H9 (cell line): ENCODE data around the gene DES. TPM values are rescaled to one million over a fixed set of nuclear protein-coding genes. Genes with fewer than 3 reads are reported as not detected.
A peak's percentile ranks its signal among the peaks of the same experiment; 100 is the strongest.

Experiments used
- DNase-seq: peaks from one replicate; pipeline ENCODE4 v3.0.0-alpha.2; 2017
- H2AFZ ChIP-seq: one replicate; pipeline ENCODE4 v1.6.1; 2013; ENCODE audit warnings: mild to moderate bottlenecking, low read length, control low read depth, moderate library complexity
- H2AK5ac ChIP-seq: 2 replicates; pipeline ENCODE4 v1.6.1; 2013; ENCODE audit warnings: low read length, control low read depth, mixed read lengths; ENCODE audit not compliant: insufficient read length
- H2BK120ac ChIP-seq: one replicate; pipeline ENCODE4 v1.6.1; 2013; ENCODE audit warnings: low read depth, mild to moderate bottlenecking, low read length, control low read depth, inconsistent platforms; ENCODE audit not compliant: poor library complexity, severe bottlenecking
- H2BK12ac ChIP-seq: 2 replicates; pipeline ENCODE4 v1.6.1; 2013; ENCODE audit warnings: low read length, control low read depth, mixed read lengths, low read depth; ENCODE audit not compliant: insufficient read length
- H2BK15ac ChIP-seq: 2 replicates; pipeline ENCODE4 v1.6.1; 2013; ENCODE audit warnings: low read depth, low read length, control low read depth
- H2BK20ac ChIP-seq: one replicate; pipeline ENCODE4 v1.6.1; 2013; ENCODE audit warnings: low read depth, mild to moderate bottlenecking, low read length, control low read depth, inconsistent platforms; ENCODE audit not compliant: poor library complexity, severe bottlenecking
- H2BK5ac ChIP-seq: 2 replicates; pipeline ENCODE4 v1.6.1; 2013; ENCODE audit warnings: low read length, control low read depth, mixed read lengths; ENCODE audit not compliant: insufficient read length
- H3K14ac ChIP-seq: 2 replicates; pipeline ENCODE4 v1.6.1; 2013; ENCODE audit warnings: low read length, control low read depth; ENCODE audit not compliant: insufficient read depth
- H3K18ac ChIP-seq: 2 replicates; pipeline ENCODE4 v1.6.1; 2013; ENCODE audit warnings: low read depth, mild to moderate bottlenecking, mixed read lengths, low read length, control low read depth; ENCODE audit not compliant: insufficient read length
- H3K23ac ChIP-seq: 2 replicates; pipeline ENCODE4 v1.6.1; 2013; ENCODE audit warnings: low read length, control low read depth, mixed read lengths, low read depth; ENCODE audit not compliant: insufficient read length
- H3K23me2 ChIP-seq: 2 replicates; pipeline ENCODE4 v1.6.1; 2013; ENCODE audit warnings: low read depth, mild to moderate bottlenecking, mixed read lengths, low read length, control low read depth; ENCODE audit not compliant: insufficient read length, poor library complexity, severe bottlenecking
- H3K27ac ChIP-seq: 2 replicates; pipeline ENCODE4 v1.5.1; 2013; ENCODE audit warnings: low read length, control low read depth, mixed read lengths, low read depth; ENCODE audit not compliant: insufficient read length
- H3K27me3 ChIP-seq: 2 replicates; pipeline ENCODE4 v1.6.1; 2013; ENCODE audit warnings: low read length, control low read depth, inconsistent platforms; ENCODE audit not compliant: insufficient read depth
- H3K4ac ChIP-seq: 2 replicates; pipeline ENCODE4 v1.6.1; 2013; ENCODE audit warnings: low read depth, mild to moderate bottlenecking, control low read depth, inconsistent platforms, low read length, moderate library complexity
- H3K4me1 ChIP-seq: 2 replicates; pipeline ENCODE4 v1.6.1; 2013; ENCODE audit warnings: low read length, control low read depth, inconsistent platforms; ENCODE audit not compliant: insufficient read depth
- H3K4me2 ChIP-seq: 2 replicates; pipeline ENCODE4 v1.6.1; 2013; ENCODE audit warnings: low read length, control low read depth, mixed read lengths; ENCODE audit not compliant: insufficient read length, insufficient read depth
- H3K56ac ChIP-seq: 2 replicates; pipeline ENCODE4 v1.6.1; 2013; ENCODE audit warnings: low read depth, mild to moderate bottlenecking, mixed read lengths, low read length, control low read depth; ENCODE audit not compliant: insufficient read length
- H3K79me1 ChIP-seq: 2 replicates; pipeline ENCODE4 v1.6.1; 2013; ENCODE audit warnings: low read depth, mild to moderate bottlenecking, moderate library complexity, low read length, control low read depth, inconsistent platforms; ENCODE audit not compliant: insufficient read depth, poor library complexity, severe bottlenecking
- H3K79me2 ChIP-seq: 2 replicates; pipeline ENCODE4 v1.6.1; 2013; ENCODE audit warnings: low read length, control low read depth, inconsistent platforms; ENCODE audit not compliant: insufficient read depth
- H3K9ac ChIP-seq: 2 replicates; pipeline ENCODE4 v1.6.1; 2013; ENCODE audit warnings: low read length, control low read depth, mixed read lengths; ENCODE audit not compliant: insufficient read length; ENCODE audit errors: extremely low read depth
- H3K9me3 ChIP-seq: one replicate; pipeline ENCODE4 v1.6.1; 2013; ENCODE audit warnings: low read depth, low read length, inconsistent platforms; ENCODE audit not compliant: control insufficient read depth
- H3T11ph ChIP-seq: one replicate; pipeline ENCODE4 v1.6.1; 2013; ENCODE audit warnings: mild to moderate bottlenecking, low read length, control low read depth, inconsistent platforms
- H4K20me1 ChIP-seq: one replicate; pipeline ENCODE4 v1.6.1; 2013; ENCODE audit not compliant: control insufficient read depth, insufficient read length, insufficient read depth
- H4K5ac ChIP-seq: 2 replicates; pipeline ENCODE4 v1.6.1; 2013; ENCODE audit warnings: low read depth, mild to moderate bottlenecking, mixed read lengths, low read length, control low read depth; ENCODE audit not compliant: insufficient read length
- H4K8ac ChIP-seq: replicated peaks from 2 replicates; pipeline ENCODE4 v1.6.1; 2013; ENCODE audit warnings: low read length, control low read depth, mixed read lengths, low read depth; ENCODE audit not compliant: insufficient read length
- H4K91ac ChIP-seq: 2 replicates; pipeline ENCODE4 v1.6.1; 2013; ENCODE audit warnings: low read depth, mild to moderate bottlenecking, moderate library complexity, mixed read lengths, low read length, control low read depth; ENCODE audit not compliant: insufficient read length
- H3K27ac Mint-ChIP-seq, 3 experiments: 2 replicates in 2 of 3; 3 replicates in 1 of 3; pipeline ENCODE4 v1.8.0; 2020 to 2021; ENCODE audit warnings: mixed read lengths in 3 of 3, mild to moderate bottlenecking in 1 of 3, moderate library complexity in 1 of 3
- H3K27me3 Mint-ChIP-seq: 2 replicates; pipeline ENCODE4 v1.8.0; 2021; ENCODE audit warnings: low read depth, mild to moderate bottlenecking, moderate library complexity, mixed read lengths
- H3K36me3 Mint-ChIP-seq, 3 experiments: 2 replicates in 2 of 3; 3 replicates in 1 of 3; pipeline ENCODE4 v1.8.0; 2020 to 2021; ENCODE audit warnings: low read depth in 3 of 3, mixed read lengths in 3 of 3; ENCODE audit not compliant: insufficient read depth in 1 of 3
- H3K4me1 Mint-ChIP-seq, 2 experiments: 2 replicates each; pipeline ENCODE4 v1.8.0; 2020; ENCODE audit warnings: mixed read lengths in 2 of 2
- H3K4me3 Mint-ChIP-seq, 2 experiments: 2 replicates in 1 of 2; 3 replicates in 1 of 2; pipeline ENCODE4 v1.8.0; 2020 to 2021; ENCODE audit warnings: mild to moderate bottlenecking in 2 of 2, mixed read lengths in 2 of 2, moderate library complexity in 1 of 2
- H3K9me3 Mint-ChIP-seq, 2 experiments: 2 replicates in 1 of 2; 3 replicates in 1 of 2; pipeline ENCODE4 v1.8.0; 2020; ENCODE audit warnings: mild to moderate bottlenecking in 2 of 2, mixed read lengths in 2 of 2, moderate library complexity in 1 of 2
- WGBS: extraction: QIAGEN DNeasy Blood & Tissue Kit; methylation state at CpG from one replicate; pipeline ENCODE4 v1.1.7; 2013; ENCODE audit warnings: missing lambda C conversion rate, low lambda C conversion rate, mixed read lengths; ENCODE audit not compliant: insufficient read length; ENCODE audit errors: extremely low coverage; 5-methylcytosine and 5-hydroxymethylcytosine counted together
- total RNA-seq: library from RNA; stranded (reverse); gene quantifications from 2 replicates; pipeline ENCODE4 v1.2.1, GENCODE V29; 2021
- TF ChIP-seq, protein P1 (sequence below): fragments of 200-600 bp; sonication (generic); conservative IDR thresholded peaks from 3 replicates; pipeline ENCODE4 v1.8.0; 2021; ENCODE audit warnings: antibody characterized with exemption, mild to moderate bottlenecking

DES gene
- total RNA-seq, 1 experiment from 2014 or later: 4.6 TPM

DNA sequence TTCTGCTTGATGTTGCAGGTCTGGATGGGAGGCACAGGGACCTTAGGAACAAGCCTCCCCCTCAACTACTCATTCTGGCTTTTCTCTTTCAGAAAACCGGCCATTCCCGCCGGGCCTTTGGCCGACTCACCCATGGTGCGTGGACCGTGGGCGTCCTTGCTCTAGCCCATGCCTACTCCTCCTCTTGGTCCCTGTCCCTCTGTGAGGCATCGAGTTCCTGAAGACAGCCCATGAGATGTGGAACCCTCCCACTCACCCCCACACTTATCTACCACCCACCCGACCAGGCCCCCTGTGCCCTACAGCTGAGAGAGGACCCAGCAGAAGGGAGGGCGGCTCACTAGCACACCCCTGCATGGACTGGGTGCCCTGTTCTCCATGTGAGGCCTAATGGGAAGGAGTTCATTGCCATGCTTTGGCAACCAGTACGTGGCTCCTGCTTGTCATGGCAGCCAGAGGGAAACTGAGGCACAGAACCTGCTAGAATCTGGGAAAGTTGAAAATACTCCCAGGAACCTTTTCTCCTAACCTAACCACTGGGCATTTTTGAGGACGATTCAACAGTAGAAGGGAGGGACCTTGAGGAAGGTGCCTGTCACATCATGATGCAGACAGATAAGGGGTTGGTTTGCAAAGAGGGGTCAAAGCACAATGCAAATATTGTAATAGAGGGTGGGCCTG is 25.0 kb downstream of the DES start:
- Histone ChIP-seq H2BK20ac (no peak overlapping the region), H2AFZ (no peak overlapping the region), H3K4me1 (no peaks in the 10 kb centered on the region; the same call in 1 of the 2 replicates), H2AK5ac (no peak overlapping the region), H3K56ac (no peak overlapping the region), H2BK5ac (no peak overlapping the region), H3K4ac (no peak overlapping the region), H3K9me3 (no peaks in the 10 kb centered on the region), H4K20me1 (no peaks in the 10 kb centered on the region), H3K23ac (no peak overlapping the region), H4K5ac (no peak overlapping the region), H3K23me2 (peaks cover 3% of the 10 kb centered on the region), H3K18ac (no peak overlapping the region), H3K4me2 (peak overlapping the region; percentile 44), H4K8ac (no peak overlapping the region), H2BK12ac (no peak overlapping the region), H3T11ph (no peak overlapping the region), H2BK15ac (no peak overlapping the region), H3K27ac (no peak overlapping the region), H3K27me3 (peaks cover 5% of the 10 kb centered on the region; the same call in 1 of the 2 replicates), H3K79me1 (no peaks in the 10 kb centered on the region), H3K14ac (no peak overlapping the region), H3K9ac (no peak overlapping the region), H3K79me2 (no peaks in the 10 kb centered on the region), H4K91ac (no peak overlapping the region), H2BK120ac (no peak overlapping the region)
- H3K36me3 Mint-ChIP-seq: peaks cover 0 to 3% (median 3%) of the 10 kb centered on the region in 3 experiments; a peak in 2 of 7 replicates
- no peaks in the 10 kb centered on the region for H3K9me3 Mint-ChIP-seq
- DNase-seq: no peak
- H3K27ac Mint-ChIP-seq: no peak overlapping the region
- WGBS: no CpG with 5 or more reads among the region's 12 CpGs
- peaks cover 26 to 41% of the 10 kb centered on the region in 2 experiments for H3K4me1 Mint-ChIP-seq
- peak overlapping the region; percentile 66 to 82 for H3K4me3 Mint-ChIP-seq
- TF ChIP-seq, protein P1, sequence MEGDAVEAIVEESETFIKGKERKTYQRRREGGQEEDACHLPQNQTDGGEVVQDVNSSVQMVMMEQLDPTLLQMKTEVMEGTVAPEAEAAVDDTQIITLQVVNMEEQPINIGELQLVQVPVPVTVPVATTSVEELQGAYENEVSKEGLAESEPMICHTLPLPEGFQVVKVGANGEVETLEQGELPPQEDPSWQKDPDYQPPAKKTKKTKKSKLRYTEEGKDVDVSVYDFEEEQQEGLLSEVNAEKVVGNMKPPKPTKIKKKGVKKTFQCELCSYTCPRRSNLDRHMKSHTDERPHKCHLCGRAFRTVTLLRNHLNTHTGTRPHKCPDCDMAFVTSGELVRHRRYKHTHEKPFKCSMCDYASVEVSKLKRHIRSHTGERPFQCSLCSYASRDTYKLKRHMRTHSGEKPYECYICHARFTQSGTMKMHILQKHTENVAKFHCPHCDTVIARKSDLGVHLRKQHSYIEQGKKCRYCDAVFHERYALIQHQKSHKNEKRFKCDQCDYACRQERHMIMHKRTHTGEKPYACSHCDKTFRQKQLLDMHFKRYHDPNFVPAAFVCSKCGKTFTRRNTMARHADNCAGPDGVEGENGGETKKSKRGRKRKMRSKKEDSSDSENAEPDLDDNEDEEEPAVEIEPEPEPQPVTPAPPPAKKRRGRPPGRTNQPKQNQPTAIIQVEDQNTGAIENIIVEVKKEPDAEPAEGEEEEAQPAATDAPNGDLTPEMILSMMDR: no peak
- H3K27me3 Mint-ChIP-seq: peaks cover 49% of the 10 kb centered on the region
